KBM-7 (cell line): ENCODE measurements around the gene CAPZA2.
A peak's percentile ranks its signal among the peaks of the same experiment; 100 is the strongest.
"Not testable (repeated sequence)": the region's sequence is repeated elsewhere in the genome, so short reads cannot be mapped to it uniquely, and the experiment has no call there.

Source experiments
- DNase-seq: peaks from one replicate; pipeline ENCODE4 v3.0.0-alpha.2; 2015
- in situ Hi-C: fragments of 300-500 bp; cut with MboI; formaldehyde crosslinking; loops from 2 replicates; pipeline ENCODE4 v1.14.3; 2020; ENCODE audit warnings: low sequenced_read_pairs, low pct_unique_long_range_greater_than_20kb, mixed read lengths

The CAPZA2 gene

DNA sequence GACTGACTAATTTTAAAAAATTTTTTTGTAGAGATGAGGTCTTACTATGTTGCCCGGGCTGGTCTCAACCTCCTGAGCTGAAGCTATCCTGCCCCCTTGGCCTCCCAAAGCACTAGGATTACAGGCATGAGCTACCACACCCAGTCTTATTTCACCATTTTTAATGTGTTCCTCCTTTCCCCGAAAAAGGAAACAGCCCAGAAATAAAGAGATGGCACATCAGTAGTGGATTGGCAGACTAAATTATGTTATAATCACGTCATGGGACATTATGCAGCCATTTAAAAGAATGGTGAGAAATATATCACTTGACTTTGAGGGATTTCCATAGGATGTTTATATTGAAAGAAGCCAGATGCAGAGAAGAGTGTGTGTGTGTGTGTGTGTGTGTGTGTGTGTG is 40.5 kb downstream of the CAPZA2 start:
- in situ Hi-C loops: no loop called here

GRCh38 chr7:116906391-116906790 is 44.0 kb downstream of the CAPZA2 start:
- in situ Hi-C loops: no loop called here
- DNase-seq: no peak

More for the DNA sequence above, 40.5 kb downstream of the CAPZA2 start:
- no peak for DNase-seq

DNA sequence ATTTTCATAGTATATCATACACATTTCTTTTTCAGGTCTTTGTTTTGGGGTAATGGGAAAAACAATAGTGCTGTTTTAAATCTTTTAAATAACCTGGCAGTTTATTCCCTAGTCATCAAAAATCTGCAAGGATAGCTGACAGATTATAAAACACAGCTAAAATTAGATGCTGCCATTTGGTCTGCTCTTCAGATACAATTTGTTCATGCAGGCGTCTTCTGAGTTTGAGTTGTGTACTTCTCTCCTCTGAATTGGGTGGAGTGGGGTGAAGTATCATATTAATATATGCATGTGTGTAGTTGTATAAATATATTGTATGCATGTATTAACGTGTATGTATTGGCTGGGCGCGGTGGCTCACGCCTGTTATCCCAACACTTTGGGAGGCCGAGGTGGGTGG is 48.0 kb downstream of the CAPZA2 start:
- in situ Hi-C loops: no loop called here
- no peak for DNase-seq

DNA sequence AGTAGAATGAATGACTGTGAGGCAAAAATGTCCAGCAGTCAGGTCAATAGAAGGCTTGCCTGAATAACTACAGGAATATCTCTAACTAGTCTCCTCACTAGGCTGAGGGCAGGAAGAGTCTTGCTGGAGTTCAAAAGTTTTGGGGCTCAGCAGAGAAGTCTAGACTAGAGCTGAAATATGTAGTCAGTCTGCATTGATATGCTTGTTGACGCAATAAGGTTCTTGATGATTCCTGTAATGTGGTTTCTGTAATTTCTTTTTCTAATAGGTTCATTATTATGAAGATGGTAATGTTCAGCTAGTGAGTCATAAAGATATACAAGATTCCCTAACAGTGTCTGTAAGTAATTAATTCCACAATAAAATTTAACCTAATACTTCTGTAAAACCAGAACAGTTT is 49.4 kb downstream of the CAPZA2 start:
- in situ Hi-C loops: no loop called here
- no peak for DNase-seq

DNA sequence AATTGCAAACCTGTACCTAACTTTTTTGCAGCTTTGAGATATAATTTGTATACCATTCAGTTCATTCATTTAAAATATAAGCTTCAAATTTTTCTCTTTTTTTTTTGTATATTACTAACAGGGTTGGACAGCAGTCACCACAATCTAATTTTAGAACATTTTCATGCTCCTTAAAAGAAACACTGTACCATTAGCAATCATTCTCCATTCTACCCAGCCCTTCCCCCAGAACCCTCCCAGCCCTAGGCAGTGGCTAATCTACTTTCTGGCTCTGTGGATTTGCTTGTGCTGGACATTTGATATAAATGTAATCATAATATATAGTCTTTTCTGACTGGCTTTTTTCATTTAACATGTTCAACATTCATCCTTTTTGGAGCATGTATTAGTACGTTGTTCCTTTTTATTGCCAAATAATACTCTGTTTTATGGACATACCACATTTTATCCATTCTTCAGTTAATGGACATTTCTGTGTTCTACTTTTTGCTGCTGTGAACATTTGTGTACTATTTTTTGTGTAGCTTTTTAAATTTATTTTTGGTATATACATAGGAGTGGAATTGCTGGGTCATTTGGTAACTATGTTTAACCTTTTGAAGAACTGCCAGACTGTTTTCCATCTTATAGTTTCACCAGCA is 50.0 kb downstream of the CAPZA2 start:
- in situ Hi-C loops: no loop called here
- DNase-seq: no peak

- in situ Hi-C loops: no loop called here
- no peak for DNase-seq
These were observed 56.3 kb downstream of the CAPZA2 start for GRCh38 chr7:116918704-116919103.

DNA sequence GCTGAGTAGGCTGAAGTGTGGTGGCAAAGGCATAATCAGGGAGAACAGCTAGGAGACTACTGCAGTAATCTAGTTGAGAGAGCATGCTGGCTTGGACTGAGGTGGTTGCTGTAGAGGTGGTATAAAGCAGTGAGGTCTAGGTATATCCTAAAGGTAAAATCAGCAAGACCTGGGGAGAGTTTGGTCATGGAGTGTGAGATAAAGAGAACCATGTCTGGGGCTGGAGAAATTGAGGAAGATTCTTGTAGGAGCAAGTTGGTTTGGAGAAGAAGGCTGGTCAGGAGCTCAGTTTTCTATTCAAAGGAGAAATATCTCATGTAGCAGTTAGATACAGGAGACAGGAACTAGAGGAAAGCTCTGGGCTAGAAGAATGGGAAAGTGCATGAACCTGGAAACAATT is 58.0 kb downstream of the CAPZA2 start:
- in situ Hi-C loops: no loop called here
- DNase-seq: no peak

GRCh38 chr7:116922545-116922944 is 60.2 kb downstream of the CAPZA2 start:
- in situ Hi-C loops: no loop called here
- no peak for DNase-seq

GRCh38 chr7:116924741-116925140 is 62.4 kb downstream of the CAPZA2 start:
- in situ Hi-C loops: no loop called here
- DNase-seq: no peak

- in situ Hi-C loops: no loop called here
- no peak for DNase-seq
These were observed 66.6 kb downstream of the CAPZA2 start for GRCh38 chr7:116929021-116929420.

DNA sequence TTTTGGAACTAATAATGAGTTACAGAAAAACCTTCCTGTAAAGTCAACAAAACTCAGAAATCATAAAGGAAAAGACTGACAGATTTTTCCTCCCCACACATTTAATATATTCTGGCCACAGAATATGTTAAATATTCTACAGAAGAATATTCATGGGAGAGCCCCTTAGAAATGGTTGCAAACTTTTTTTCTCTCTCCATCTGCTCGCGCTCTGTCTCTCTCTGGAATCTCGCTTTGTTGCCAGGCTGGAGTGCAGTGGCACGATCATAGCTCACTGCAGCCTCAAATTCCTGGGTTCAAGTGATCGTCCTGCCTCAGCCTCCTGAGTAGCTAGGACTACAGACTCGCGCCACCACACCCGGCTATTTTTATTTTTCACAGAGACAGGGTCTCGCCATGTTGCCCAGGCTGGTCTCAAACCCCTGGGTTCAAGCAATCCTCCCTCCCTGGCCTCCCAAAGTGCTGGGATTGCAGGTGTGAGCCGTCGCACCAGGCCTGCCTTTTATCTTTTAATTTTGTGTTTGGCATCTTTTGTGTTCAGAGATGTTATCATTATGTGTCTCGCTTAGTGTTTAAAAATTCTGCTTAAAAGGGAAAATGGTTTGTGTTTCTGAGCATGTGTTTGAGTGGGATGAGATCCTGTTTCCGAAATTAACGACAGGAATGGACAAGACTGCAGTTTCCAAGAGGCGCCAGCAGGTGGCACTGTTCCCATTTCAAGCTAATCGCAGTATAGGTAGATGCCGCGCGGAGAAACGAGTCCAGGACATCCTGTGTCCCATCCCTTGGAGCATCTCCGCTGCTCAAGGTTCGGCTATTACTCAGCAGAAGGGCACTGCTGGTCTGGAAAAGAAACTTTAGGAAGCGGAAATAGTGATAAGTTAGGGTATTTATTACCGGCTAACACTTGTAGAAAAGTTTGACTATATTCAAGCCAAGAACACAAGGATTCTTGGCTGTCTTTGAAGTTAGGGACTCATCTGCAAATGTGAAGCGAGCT is 67.8 kb downstream of the CAPZA2 start:
- peak; percentile 76 for DNase-seq
- in situ Hi-C loops: loop anchor here (10.0 kb wide), 1 partner anchor 195 kb away; no protein-coding TSS in a partner anchor

DNA sequence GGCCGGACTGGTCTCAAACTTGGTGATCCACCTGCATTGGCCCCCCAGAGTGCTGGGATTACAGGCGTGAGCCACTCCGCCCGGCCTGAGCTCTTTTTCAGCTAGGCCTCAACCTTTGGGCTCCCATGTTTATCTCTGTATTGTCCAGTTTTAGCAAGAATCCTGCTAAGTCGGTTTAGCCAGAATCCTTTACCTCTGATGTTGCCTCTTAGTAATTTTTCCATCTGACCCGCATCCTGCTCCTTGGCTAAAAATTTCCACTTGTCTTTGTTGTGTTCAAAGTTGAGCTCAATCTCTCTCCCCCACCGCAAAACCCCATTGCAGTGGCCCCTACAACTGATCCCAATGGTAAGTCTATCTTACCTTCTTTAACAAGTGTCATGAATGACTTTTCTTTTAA is 70.2 kb downstream of the CAPZA2 start:
- in situ Hi-C loops: loop anchor here (10.0 kb wide), 1 partner anchor 192 kb away; no protein-coding TSS in a partner anchor
- no peak for DNase-seq

DNA sequence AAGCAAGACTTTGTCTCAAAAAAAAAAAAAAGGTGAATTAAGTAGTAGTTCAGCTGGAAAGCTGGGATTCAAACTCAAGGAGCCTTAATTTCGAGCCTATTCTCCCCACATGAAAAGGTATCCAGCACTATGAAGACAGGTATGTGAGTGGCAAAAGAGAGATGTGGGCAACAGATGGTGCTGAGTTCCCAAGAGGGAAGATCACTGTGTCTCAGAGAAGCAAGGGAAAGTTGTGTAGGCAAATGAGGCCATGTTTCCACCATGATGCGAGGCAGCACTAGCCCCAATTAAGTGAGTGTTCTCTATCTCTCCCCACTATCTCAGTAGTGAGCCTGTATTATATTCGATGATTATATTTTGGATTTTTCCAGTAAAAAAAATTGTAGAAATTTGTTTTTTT is 71.1 kb downstream of the CAPZA2 start:
- DNase-seq: no peak
- in situ Hi-C loops: loop anchor here (10.0 kb wide), 1 partner anchor 191 kb away; no protein-coding TSS in a partner anchor

- no peak for DNase-seq
- in situ Hi-C loops: loop anchor here (10.0 kb wide), 1 partner anchor 190 kb away; no protein-coding TSS in a partner anchor
These were observed 72.2 kb downstream of the CAPZA2 start for GRCh38 chr7:116934580-116934979.

DNA sequence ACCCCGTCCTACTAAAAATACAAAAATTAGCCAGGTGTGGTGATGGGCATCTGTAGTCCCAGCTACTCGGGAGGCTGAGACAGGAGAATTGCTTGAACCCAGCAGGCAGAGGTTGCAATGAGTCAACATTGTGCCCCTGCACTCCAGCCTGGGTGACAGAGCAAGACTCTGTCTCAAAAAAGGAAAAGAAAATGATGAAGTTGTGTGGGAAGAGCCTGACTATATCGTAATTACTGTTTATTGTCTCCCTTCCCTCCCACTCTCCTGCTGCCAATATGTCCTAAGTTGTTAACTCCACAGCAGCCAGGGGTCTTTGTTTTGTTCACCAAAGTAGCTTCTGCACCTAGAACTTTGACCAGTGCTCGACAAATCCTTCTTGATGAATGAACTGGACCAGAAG is 74.5 kb downstream of the CAPZA2 start:
- in situ Hi-C loops: loop anchor here (10.0 kb wide), 1 partner anchor 188 kb away; no protein-coding TSS in a partner anchor
- not testable (repeated sequence) for DNase-seq

GRCh38 chr7:116938678-116939077 is 76.3 kb downstream of the CAPZA2 start:
- DNase-seq: no peak
- in situ Hi-C loops: loop anchor here (10.0 kb wide), 1 partner anchor 186 kb away; no protein-coding TSS in a partner anchor

GRCh38 chr7:116940689-116941370 is 78.4 kb downstream of the CAPZA2 start:
- in situ Hi-C loops: no loop called here
- no peak for DNase-seq

GRCh38 chr7:116942504-116942903 is 80.1 kb downstream of the CAPZA2 start:
- no peak for DNase-seq
- in situ Hi-C loops: no loop called here

- in situ Hi-C loops: no loop called here
- no peak for DNase-seq
These were observed 86.5 kb downstream of the CAPZA2 start for GRCh38 chr7:116948934-116949333.
